Type B pancreatic cell (in vitro differentiated cells): ENCODE data around the gene SDE2. TPM values are rescaled to one million over a fixed set of nuclear protein-coding genes. Genes with fewer than 3 reads are reported as not detected.
"Not testable (repeated sequence)": the region's sequence is repeated elsewhere in the genome, so short reads cannot be mapped to it uniquely, and the experiment has no call there.

ENCODE experiments used
- DNase-seq: peaks from one replicate; pipeline ENCODE4 v3.0.0; 2021; ENCODE audit warnings: mixed read lengths; ENCODE audit not compliant: unreplicated experiment; ENCODE audit errors: extremely low spot score
- H3K27ac Mint-ChIP-seq: 2 replicates; pipeline ENCODE4 v1.8.0; 2021; ENCODE audit warnings: mild to moderate bottlenecking, mixed read lengths
- H3K27me3 Mint-ChIP-seq: 2 replicates; pipeline ENCODE4 v1.8.0; 2021; ENCODE audit warnings: mixed read lengths
- H3K36me3 Mint-ChIP-seq: 2 replicates; pipeline ENCODE4 v1.8.0; 2021; ENCODE audit warnings: mixed read lengths
- H3K4me1 Mint-ChIP-seq: one replicate; pipeline ENCODE4 v1.8.0; 2021; ENCODE audit warnings: mixed read lengths; ENCODE audit not compliant: unreplicated experiment
- H3K4me3 Mint-ChIP-seq: 2 replicates; pipeline ENCODE4 v1.8.0; 2021; ENCODE audit warnings: mild to moderate bottlenecking, mixed read lengths
- H3K9me3 Mint-ChIP-seq: 2 replicates; pipeline ENCODE4 v1.8.0; 2021; ENCODE audit warnings: mixed read lengths
- CTCF ChIP-seq: fragments of 200-600 bp; sonication (generic); conservative IDR thresholded peaks from 2 replicates; pipeline ENCODE4 v1.5.0; 2021; ENCODE audit warnings: antibody characterized with exemption, mild to moderate bottlenecking
- total RNA-seq: library from RNA; stranded (reverse); gene quantifications from 2 replicates; pipeline ENCODE4 v1.2.1, GENCODE V29; 2021; ENCODE audit warnings: low replicate concordance

The SDE2 gene
- total RNA-seq, 1 donor from 2014 or later = 15.1 TPM

DNA sequence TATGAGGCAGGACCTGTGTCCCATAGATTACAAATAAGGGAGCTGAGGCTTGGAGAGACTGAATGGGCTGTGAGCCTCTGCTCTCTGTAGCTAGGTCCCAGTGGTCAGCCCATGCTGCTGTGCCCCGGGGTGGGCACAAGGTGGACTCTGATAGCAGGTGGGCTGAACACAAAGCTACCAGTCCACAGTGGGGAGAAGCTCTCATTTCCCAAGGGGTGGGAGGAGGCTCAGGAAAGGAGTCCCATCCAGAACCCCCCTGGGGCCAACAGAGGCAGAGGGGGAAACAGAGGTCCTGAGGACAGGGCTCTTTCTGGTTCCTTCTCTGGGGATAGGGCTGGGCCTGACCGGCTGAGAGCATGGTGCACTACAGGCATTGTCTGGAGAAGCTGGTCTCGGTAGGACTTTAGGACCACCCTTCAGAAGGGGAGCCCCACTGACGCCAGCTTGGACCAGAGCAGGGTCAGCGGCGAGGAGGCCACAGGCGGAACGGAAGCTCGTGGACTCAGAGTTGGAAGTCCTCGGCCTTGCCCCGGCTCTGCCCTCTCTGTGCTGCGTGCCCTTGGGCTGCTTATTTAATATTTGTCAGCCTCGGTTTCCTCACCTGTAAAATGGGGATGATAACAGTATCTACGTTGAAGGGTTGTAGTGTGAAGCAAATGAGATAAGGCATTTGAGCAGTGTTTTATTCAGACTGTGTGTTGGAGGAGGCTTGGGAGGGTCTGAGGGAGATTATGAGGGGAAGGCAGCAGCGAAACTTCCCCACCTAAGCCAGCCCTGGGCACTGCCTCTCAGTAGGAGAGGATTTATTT lies 26.6 kb downstream of the SDE2 start:
- H3K36me3 Mint-ChIP-seq = no peaks in the 10 kb centered on the region
- H3K4me3 Mint-ChIP-seq = no peak overlapping the region
- H3K9me3 Mint-ChIP-seq = no peaks in the 10 kb centered on the region
- TF ChIP-seq CTCF = no peak
- DNase-seq = no peak
- no peak overlapping the region for H3K27ac Mint-ChIP-seq
- H3K27me3 Mint-ChIP-seq = no peaks in the 10 kb centered on the region
- peaks cover 3% of the 10 kb centered on the region for H3K4me1 Mint-ChIP-seq

- H3K4me1 Mint-ChIP-seq, H3K27ac Mint-ChIP-seq, H3K27me3 Mint-ChIP-seq, H3K4me3 Mint-ChIP-seq, H3K36me3 Mint-ChIP-seq, DNase-seq, H3K9me3 Mint-ChIP-seq: not testable (repeated sequence)
Observed at GRCh38 chr1:225970592-225971157, 28.5 kb downstream of the SDE2 start.

- H3K27me3 Mint-ChIP-seq, H3K36me3 Mint-ChIP-seq, DNase-seq, H3K27ac Mint-ChIP-seq, H3K4me3 Mint-ChIP-seq, H3K4me1 Mint-ChIP-seq, H3K9me3 Mint-ChIP-seq: not testable (repeated sequence)
Observed at GRCh38 chr1:225969751-225970150, 29.4 kb downstream of the SDE2 start.

- no peak for TF ChIP-seq CTCF
- Mint-ChIP-seq H3K4me1 (no peaks in the 10 kb centered on the region), H3K27me3 (peaks cover 12% of the 10 kb centered on the region), H3K36me3 (no peaks in the 10 kb centered on the region), H3K9me3 (no peaks in the 10 kb centered on the region), H3K27ac (no peak overlapping the region), H3K4me3 (no peak overlapping the region)
- no peak for DNase-seq
Observed at GRCh38 chr1:225965231-225965630, 33.9 kb downstream of the SDE2 start.

DNA sequence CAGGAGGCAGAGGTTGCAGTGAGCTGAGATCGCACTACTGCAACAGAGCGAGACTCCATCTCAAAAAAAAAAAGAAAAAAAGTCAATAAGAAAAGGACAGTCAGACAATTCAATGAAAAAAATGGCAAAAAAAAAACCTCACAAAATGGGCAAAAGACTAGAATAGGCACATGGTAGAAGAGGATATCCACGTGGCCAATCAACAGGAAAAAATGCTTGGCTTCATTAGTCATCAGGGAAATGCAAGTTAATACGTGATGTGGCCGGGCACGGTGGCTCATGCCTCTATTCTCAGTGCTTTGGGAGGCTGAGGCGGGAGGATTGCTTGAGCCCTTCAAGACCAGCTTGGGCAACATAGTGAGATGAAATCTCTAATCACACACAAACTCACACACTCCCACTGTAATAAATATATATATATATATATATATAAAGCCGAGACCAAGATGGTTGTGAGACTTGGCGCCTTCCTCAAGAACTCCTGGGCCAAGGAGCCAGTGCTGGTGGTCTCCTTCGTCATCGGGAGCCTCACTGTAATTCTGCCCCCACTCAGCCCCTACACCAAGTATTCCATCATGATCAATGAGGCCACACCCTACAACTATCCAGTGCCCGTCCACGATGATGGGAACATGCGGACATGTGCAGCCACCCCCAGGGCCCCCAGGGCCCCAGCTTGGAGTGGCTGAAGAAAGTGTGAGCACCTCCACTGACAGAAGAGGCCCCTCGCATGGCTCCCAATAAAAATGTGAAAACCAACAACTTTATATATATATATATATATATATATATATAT lies 35.2 kb downstream of the SDE2 start:
- DNase-seq = no peak
- Mint-ChIP-seq H3K27ac (no peak overlapping the region), H3K4me3 (no peak overlapping the region), H3K4me1 (no peaks in the 10 kb centered on the region), H3K36me3 (no peaks in the 10 kb centered on the region), H3K27me3 (peaks cover 12% of the 10 kb centered on the region), H3K9me3 (no peaks in the 10 kb centered on the region)
- TF ChIP-seq CTCF = no peak

DNA sequence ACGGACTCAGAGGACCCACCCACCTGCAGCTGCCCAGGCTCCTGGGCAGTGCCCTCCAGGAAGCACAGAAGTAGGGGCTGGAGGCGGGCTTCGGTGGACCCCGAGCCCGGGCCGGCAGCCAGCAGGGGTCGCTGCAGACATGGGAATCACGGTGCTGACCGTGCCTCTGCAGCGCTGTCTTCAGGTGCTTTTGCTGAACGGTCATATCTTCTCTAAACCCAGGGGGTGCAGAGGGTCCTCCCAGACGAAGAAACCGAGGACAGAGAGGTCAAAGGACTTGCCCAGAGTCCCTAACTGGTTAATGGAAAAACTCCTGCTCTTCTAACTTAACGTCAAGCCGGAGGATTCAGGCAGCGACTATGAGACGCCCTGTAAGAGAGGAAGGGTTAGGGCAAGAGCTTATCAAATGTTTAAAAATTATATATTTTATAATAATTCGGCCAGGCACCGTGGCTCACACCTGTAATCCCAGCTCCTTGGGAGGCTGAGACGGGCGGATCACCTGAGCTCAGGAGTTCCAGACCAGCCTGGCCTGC lies 36.6 kb downstream of the SDE2 start:
- H3K36me3 Mint-ChIP-seq = no peaks in the 10 kb centered on the region
- TF ChIP-seq CTCF = peak; percentile 81
- DNase-seq = no peak
- no peaks in the 10 kb centered on the region for H3K4me1 Mint-ChIP-seq
- H3K27me3 Mint-ChIP-seq = peaks cover 12% of the 10 kb centered on the region
- no peak overlapping the region for H3K4me3 Mint-ChIP-seq
- H3K27ac Mint-ChIP-seq = no peak overlapping the region
- no peaks in the 10 kb centered on the region for H3K9me3 Mint-ChIP-seq
